WI38 (cell line): ENCODE measurements around the gene FFAR1.

Experiments used
- H3K4me3 ChIP-seq: 2 replicates; pipeline ENCODE4 v1.5.1; 2011; ENCODE audit warnings: low read depth, mild to moderate bottlenecking, control low read depth, low read length
- TF ChIP-seq, protein P1 (sequence below): IDR thresholded peaks from 2 replicates; pipeline ENCODE4 v1.5.1; 2012; ENCODE audit warnings: low read depth, mild to moderate bottlenecking, control low read depth, low read length

Gene FFAR1

GRCh38 chr19:35388277-35389054 is 40.8 kb downstream of the FFAR1 start:
- no peak overlapping the region for H3K4me3 ChIP-seq
- TF ChIP-seq, protein P1, sequence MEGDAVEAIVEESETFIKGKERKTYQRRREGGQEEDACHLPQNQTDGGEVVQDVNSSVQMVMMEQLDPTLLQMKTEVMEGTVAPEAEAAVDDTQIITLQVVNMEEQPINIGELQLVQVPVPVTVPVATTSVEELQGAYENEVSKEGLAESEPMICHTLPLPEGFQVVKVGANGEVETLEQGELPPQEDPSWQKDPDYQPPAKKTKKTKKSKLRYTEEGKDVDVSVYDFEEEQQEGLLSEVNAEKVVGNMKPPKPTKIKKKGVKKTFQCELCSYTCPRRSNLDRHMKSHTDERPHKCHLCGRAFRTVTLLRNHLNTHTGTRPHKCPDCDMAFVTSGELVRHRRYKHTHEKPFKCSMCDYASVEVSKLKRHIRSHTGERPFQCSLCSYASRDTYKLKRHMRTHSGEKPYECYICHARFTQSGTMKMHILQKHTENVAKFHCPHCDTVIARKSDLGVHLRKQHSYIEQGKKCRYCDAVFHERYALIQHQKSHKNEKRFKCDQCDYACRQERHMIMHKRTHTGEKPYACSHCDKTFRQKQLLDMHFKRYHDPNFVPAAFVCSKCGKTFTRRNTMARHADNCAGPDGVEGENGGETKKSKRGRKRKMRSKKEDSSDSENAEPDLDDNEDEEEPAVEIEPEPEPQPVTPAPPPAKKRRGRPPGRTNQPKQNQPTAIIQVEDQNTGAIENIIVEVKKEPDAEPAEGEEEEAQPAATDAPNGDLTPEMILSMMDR, result no peak

DNA sequence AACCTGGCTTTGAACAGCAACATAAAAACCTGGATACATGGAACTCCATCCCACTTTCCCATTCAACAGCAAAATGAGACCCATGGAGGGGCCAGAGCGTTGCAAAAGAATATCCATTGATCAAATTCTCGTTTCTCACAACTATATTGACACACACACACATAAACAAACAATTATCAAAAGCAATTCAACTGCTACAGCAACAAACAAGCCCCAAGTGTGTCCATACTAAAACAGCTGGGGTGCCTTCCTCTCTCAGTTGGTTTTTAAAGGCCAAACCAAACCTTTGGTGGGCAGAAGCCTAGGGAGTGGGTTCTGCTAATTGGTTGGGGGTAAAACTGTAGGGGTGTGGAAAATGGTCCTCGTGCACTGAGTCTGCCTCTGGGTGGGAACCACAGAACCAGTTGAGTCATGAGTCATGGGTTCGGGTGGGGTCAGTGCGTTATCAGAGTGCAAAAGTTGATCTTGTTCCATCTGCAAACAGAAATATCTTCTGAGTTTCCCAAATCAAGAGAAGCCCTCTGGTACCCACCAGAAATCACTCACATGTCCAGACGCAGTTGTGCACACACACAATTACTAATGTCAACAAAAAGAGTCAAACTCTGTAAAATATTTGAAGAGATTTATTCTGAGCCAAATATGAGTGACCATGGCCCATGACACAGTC is 41.6 kb downstream of the FFAR1 start:
- H3K4me3 ChIP-seq, result no peak overlapping the region
- TF ChIP-seq, protein P1, result no peak

DNA sequence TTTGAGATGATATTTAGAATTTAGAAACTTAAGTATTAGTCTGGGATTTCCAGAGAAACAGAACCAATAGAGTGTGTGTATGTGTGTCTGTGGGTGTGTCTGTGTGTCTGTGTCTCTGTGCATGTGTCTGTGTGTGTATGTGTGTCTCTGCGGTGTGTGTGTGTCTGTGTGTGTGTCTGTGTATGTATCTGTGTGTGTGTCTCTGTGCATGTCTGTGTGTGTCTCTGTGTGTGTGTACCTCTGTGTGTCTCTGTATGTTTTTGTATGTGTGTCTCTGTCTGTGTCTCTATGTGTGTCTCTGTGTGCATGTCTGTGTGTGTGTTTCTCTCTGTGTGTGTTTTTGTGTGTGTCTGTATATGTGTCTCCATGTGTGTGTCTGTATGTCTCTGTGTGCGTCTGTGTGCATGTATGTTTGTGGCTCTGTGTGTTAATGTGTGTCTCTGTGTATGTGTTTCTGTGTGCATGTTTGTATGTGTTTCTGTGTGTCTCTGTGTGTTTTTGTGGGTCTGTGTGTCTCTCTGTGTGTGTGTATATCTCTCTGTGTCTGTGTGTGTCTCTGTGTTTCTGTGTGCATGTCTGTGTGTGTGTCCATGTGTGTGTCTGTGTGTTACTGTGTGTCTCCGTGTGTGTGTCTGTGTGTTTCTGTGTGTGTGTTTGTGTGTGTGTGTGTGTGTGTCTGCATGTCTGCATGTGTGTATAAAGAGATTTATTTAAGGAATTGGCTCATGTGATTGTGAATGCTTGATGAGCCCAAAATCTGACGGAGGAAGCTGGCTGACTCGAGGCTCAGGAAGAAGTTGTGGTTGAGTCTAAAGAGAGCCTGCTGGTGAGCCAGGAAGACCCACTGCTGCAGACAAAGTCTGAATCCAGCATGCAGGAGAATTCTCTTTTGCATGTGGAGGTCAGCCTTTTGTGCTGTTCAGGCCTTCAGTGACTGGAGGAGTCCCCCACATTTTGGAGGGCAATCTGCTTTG is 45.3 kb downstream of the FFAR1 start:
- TF ChIP-seq, protein P1, result no peak

DNA sequence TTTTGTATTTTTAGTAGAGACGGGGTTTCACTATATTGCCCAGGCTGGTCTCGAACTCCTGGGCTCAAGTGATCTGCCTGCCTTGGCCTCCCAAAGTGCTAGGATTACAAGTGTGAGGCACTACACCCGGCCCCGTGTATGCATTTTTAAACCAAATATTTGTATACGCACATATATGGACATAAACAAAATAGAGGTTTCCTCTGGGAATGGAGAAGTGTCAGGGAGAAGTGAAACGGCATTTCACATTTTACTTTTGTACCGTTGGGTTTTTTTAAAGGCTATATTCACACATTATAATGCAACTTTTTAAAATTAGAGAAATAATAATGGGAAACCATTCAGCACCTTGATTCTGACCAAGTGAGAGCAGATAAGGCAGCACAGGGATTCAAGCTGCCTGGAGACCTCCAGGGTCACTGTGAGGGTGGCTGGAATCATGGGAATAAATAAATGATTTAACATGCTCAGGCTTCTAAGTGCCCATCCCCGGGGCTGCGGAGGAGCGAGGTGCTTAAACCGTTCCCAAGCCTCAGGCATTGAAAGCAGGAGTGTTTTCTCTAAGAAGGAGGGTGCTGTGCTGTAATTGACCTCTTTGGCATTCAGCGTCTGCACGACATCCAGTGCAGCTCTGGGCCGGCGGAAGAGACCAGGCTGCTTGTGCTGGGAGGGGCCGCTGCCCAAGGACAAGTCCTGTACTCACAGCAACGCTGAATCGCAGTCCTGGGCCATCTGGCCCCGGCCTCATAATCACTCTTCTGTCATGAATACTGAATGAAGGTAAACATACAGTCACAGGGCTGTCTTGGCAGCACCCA is 47.9 kb downstream of the FFAR1 start:
- H3K4me3 ChIP-seq, result no peak overlapping the region
- TF ChIP-seq, protein P1, result no peak

More for the DNA sequence above, 45.3 kb downstream of the FFAR1 start:
- H3K4me3 ChIP-seq, result no peak overlapping the region

DNA sequence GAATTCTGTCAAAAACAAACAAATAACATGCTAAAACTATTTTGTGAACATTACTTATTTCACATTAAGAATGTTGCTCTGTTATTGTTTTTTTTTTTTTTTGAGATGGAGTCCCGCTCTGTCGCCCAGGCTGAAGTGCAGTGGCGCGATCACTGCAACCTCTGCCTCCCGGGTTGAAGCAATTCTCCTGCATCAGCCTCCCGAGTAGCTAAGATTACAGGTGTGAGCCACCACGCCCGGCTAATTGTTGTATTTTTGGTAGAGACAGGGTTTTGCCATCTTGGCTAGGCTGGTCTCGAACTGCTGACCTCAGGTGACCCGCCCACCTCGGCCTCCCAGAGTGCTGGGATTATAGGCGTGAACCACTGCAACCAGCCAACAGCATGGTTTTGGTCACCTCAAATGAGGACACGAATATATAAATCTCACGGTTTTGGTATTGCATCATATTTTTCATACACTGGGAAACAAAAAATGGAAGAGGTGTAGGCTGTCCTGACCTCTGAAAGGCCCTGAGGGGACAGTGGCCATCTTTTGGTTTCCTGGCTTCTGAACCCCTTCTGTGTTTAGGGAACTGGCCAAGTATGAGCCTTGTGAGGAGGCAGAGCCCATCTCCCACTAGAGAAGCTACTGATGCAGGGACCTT is 48.7 kb downstream of the FFAR1 start:
- TF ChIP-seq, protein P1, result no peak
- H3K4me3 ChIP-seq, result no peak overlapping the region

DNA sequence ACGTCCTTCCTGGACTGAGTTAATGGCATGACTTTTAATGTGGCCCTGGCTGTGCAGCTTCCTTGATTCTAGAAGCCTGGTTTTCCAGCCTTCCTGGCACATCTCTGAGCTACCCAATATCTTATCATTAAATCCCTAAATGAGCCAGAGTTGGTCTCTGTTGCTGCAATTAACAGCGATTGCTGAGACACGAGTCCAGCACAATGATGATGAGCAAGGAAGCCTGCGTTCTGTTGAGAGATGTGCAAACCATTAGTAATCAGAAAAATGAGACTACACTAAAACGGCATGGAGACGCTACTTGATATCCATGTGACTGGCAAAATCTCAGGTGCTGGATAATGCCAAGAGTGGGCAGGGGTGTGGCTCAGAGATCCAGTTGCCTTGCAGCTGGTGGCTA is 49.4 kb downstream of the FFAR1 start:
- no peak overlapping the region for H3K4me3 ChIP-seq
- TF ChIP-seq, protein P1, result no peak
